ENCODE measurements around the gene FHIT.

The FHIT gene

DNA sequence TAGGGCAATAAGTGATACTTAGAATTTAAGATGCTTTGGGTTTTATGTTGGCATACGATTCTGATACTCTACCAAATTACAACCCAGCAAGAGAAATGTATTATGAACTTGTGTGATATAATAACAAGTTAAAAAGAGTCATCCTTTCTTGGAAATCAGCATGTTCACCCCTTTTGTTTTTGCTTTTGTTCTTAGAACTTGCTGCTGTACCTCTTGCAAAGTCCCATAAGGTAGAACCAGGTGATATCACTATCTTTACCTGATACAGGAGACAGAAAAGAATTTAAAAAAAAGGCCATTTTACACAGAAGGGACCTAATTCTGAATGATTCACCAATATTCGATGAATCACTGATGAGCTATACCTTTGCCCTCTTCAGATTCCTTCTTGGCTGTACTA, 810.4 kb downstream of the FHIT start:
- no peak for DNase-seq

DNA sequence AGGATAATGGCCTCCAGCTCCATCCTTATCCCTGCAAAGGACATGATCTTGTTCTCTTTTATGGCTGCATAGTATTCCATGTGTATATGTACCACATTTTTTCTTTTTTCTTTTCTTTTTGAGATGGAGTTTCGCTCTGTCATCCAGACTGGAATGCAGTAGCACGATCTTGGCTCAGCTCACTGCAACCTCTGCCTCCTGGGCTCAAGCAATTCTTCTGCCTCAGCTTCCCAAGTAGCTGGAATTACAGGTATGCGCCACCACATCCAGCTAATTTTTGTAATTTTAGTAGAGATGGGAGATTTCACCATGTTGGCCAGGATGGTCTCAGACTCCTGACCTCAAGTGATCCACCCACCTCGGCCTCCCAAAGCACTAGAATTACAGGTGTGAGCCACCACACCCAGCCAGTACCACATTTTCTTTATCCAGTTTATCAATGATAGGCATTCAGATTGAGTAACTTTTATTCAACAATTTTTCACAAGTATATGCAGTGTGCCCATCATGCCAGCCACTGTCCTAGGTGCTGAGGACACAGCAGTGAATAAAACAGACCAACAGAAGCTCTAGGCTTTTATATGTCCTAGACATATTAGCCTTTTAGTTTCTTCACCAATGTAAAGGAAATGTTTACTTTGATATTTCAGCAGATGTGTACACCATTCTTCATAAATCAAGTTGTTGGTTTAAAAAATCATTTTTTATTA, 815.2 kb downstream of the FHIT start:
- DNase-seq, result no peak

DNA sequence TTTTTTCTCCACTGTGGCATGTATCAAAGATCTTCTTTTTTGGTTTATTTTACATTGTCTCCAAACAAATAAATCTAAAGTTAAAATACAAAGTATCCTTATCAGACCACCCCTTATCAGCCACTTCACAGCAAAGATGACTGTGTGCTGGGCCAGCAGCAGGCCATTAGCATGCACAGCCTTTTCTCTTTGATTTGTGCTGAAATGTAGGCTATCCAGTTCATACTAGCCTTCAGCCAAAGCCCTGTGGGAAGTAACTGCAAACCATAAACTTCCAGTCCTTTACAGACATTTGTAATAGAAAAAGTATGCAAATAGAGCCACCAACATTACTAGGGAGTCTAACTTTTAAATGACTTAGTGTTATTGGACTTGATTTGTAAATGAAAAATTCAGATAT, 816.3 kb downstream of the FHIT start:
- DNase-seq, result no peak

DNA sequence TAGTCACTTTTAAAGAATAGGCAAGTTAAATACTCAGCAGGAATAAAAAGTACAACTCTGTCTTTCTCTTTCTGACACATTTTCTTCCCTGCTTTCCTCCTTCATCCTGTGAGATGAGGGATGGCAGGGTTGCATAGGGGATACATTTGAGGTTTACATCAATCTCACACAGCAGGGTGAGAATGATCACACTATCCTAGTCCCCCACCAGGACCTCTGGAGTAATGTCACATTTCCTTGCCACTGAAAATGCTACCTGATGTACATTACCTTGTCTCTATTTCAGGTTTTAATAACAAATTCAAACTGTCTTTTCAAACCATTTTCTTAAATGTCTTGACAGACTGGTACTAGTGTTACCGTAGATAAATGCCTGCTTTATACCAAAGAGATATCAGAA, 816.9 kb downstream of the FHIT start:
- no peak for DNase-seq

DNA sequence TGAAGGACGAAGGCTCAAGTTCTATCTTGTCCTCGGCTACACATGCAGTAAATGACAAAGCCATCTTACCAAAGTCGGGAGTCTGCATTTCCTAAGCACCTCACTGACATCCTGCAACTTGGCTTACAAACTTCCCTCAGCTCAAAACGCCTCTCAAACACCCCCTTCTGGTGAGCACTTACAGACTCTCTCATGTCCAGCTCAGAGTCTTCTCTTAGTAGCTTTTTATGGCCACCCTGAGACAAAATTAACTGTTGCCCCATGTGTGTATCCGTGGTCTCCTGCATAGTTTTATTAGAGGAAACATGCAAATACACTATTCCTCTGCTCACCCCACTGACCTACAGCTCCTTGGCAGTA, 819.7 kb downstream of the FHIT start:
- no peak for DNase-seq

DNA sequence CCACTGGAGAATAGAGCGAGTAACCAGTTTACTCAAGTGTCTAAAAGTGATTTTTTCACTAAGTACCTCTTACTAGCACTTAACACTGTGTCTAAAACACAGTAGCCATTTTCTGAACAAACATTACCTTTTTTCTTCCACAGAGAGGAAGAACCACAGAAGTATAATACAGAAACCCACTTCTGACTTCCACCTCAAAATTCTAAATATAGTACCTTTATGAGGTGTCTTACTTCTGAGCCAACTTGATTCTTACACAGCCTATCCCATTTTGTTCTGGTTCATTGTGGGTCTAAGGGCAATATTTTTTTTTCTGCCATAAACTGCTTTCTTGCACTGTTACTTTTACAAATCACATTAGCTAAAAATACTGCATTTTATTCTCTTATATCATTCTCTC, 821.0 kb downstream of the FHIT start:
- no peak for DNase-seq

DNA sequence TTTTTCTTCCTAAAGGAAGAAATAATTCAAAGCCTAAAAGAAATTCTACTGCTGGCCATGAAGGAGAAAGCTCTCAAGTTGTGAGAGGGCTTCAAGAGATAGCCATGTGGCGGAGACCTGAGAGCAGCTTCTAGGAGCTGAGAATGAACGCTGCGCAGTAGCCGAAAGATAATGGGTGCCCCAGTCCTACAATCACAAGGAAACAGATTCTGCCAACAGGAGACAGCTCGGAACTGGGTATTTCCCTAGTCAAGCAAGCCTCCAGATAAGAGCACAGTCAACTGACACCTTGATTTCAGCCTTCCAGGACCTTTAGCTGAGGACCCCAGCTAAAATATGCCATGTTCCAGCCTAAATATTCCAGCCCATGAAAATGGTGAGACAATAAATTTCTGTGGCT, 824.1 kb downstream of the FHIT start:
- DNase-seq, result no peak

DNA sequence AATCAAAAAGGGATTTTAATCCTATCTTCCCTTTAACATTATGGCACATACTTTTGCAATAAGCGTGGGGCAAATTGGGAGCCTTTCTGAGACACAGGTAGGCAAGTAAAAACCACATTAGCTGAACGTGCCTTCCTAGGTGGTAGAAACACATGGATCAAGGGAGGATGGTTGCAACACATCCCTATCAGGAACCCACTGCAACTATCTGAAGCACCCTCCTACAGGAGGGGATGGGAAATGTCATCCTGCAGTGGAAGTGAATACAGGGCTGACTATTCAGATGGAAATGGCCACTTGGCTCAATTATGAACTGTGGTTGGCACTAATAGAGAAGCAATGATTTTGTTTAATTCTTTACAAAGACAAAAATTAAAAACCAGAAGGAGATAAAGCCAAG, 826.3 kb downstream of the FHIT start:
- DNase-seq, result no peak

DNA sequence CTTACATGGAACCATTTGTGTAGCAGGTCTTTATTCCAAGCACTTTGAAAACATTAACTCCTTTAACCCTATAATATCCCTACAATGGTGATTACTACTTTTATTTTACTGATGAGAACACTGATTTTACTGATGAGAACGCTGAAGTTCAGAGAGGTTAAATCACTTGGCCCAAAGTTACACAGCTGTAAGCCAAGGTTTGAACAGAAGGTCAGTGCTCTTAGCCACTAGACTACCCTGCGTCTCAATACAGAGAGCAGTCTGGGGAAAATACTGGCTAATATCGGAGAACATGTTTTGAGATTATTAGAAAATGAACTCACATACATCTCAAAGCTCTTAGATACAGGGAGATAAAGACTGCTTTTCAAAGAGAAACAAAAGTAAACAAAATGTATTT, 827.2 kb downstream of the FHIT start:
- DNase-seq, result no peak

DNA sequence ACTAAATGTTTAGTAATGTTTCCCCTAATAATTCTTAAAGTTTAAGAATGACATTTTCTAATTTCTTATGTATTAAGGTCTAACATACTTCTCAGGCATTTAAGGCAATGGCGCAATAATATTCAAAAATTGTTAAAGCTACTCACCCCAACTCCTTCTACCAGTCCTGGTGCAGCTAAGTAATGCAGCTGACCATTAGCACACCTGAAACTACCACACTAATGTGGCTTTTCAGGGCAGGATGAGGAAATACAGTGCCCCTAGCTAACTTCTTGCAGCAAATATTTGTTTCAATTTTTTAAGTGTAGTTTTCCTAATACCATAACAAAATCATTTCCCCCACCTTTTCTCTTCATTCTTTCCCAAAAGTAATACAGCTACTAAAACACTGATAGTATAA, 827.7 kb downstream of the FHIT start:
- no peak for DNase-seq

DNA sequence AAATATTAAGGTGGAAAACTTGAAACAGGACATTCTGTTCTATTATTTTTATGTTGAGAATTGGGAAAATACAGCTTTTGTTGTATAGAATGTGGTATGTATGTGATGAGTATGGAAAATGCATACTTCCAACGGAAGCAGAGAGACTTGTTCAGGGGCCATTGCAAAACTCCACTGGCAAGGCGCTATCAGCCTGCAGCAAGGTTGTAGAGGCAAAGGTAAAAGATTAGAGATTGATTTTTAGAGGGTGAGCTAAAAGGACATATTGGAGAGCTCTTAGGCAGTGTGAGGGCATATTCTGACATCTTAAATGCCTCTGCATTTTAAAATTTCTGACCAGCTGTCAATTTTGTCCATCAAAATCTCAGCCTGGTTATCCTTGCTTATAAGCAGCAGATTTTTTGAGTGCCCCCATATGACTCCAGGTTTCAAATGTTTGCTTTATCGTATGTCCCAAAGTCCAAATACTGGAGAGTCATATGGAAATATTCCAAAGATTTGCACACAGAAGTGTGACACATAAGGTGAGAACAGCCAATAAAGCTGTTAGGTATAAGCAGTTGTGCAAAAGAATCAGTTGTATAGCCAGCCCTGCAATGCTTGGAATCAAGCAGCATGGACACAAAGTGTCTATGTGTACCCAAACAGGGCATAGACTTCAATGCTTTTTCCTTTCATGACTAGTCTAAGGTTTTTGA, 829.4 kb downstream of the FHIT start:
- no peak for DNase-seq

DNA sequence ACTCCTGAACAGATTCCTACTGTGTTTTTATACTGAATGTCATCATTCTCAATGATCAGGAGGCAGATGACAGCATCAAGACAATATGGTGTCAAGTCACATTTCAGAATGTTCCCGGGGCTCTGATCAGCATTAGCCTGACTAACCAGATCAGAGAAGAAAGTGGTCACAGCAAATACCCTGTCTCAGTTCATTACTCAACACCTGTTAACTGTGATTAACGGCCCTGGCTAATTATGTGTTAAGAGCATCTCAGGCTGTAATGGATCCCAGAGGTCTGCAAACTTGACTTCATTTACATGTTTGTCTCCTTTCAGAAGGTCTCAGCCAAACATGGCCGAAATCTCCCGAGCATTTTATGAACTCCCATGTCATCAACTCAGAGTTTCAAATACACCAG, 833.7 kb downstream of the FHIT start:
- no peak for DNase-seq

DNA sequence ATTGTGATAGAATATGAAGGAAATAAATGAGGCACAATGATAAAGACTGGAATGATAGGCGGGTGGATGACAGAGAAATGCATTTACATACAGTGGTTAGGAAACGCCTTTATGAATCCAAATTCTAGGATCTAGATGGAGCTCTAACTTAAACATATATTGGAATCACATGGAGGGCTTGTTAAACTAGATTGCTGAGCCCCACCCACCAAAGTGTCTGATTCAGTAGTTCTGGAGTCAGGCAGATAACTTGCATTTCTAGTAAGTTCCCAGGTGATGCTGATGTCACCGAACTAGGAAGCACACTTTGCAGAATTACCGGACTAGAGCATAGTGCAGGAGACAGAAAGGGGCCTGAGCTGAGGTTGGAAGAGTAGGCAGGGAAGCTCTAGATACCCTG, 837.2 kb downstream of the FHIT start:
- DNase-seq, result no peak

DNA sequence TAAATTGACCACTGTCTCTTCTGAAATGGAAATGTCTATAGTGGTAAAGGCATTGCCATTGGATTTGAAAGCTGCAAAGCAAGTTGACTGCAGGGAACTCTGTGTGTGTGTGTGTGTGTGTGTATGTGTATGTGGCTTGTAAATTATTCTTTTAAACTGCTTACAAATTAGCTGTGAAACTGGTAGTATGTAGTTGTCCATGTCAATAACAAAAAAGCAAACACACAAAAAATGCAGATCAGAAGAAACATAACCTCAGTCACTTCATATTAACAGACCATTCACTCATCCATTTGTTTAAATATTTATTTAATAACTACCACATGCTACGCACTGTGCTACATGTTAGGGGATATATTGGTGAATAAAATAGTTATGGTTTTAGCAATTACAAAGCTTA, 837.7 kb downstream of the FHIT start:
- DNase-seq, result no peak

DNA sequence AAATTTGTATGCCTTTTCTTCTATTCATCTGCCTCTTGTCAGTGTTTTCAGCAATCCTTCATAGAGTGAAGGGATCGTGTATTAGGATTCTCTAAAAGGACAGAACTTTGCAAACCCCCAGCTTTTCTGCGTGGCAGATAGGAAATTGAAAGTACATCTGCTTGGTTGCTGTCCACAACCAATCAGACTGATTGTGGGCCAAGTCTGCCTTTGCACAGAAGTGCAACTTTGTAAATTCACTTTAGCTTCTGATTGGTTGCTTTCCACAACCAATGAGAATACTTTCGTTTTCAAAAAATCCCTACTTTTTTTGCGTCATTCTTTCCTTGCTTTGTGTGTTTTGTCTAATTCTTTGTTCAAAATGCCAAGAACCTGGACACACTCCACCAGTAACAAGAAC, 847.4 kb downstream of the FHIT start:
- no peak for DNase-seq

DNA sequence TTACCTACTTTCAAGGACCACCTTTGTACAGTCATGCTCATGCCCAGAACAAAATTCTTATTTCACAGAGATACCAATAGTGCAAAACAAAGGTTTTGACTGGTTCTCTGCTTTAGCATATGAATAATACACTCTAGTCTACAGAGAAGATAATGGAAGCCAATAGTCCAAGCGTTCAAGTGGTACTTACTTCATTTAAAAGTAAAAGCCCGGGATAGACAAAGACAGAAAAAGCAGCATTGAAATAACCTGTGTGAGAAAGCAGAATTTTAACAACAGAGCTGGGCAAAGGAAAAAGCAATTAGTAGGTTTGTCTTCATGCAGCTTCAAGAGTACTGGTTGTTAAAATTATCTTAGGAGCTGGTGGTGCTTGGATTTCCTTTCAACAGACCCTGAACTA, 848.3 kb downstream of the FHIT start:
- DNase-seq, result no peak

DNA sequence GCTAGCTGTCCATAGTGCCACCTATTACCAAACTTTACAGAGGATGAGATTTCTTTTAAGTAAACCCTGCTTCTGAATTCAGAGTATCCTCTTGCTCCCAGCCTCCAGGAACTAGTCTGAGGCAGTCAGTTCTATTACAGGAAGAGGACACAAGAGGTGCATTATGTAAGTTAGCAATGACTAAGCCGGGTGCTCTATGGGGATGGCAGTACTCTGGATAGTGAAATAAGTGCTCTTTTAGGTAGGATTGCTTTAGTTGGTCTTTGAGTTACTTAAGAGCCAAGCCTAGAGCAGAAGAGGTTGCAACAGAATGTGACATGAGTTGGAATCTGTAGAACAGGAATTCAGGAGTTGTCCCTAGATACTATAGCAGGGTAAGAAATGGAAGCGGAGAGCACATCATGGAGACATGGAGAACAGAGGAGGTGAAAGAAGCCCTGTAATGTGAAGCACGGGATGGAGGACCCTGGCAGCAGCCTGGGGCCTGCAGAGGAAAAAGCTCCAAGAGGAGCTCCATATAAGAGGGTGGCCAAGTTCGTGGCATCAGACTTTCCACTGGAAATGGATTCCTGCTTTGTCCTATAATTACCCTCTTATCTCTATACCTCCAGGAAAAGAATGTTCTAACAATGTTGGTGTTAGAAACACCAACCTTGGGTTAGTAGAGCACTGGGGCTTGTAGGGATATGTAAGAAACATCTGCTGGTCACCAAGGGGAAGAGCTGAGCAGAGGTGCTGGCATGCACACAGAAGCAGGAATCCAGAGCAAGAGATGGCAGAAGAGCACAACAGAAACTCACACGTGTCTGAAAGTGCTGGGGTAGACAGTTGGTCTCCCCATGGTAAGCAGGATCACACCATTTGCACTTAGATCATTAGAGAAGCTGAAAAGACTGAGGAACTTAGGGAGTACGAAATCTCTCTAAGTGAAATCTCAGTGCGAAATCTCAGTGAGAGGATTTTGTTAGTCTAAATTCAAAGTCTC, 851.1 kb downstream of the FHIT start:
- no peak for DNase-seq

DNA sequence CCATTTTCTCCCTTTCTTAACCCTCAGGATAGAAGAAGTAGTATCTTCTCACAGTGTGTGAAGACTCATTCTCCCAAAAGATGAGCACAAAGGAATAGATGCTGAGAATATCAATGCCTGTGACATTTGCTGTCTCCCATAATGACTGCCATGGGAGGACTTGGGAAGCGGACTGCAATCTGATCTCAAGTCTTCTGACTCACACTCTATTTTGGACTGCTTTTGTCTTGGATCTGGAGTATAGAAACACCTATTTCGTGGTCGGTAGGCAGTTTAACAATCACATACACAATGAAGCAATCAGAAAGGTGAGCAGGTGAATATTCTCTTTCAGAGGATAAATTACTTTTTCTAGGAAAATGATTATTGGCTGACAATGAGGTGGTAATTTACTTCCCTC, 852.0 kb downstream of the FHIT start:
- DNase-seq, result no peak

DNA sequence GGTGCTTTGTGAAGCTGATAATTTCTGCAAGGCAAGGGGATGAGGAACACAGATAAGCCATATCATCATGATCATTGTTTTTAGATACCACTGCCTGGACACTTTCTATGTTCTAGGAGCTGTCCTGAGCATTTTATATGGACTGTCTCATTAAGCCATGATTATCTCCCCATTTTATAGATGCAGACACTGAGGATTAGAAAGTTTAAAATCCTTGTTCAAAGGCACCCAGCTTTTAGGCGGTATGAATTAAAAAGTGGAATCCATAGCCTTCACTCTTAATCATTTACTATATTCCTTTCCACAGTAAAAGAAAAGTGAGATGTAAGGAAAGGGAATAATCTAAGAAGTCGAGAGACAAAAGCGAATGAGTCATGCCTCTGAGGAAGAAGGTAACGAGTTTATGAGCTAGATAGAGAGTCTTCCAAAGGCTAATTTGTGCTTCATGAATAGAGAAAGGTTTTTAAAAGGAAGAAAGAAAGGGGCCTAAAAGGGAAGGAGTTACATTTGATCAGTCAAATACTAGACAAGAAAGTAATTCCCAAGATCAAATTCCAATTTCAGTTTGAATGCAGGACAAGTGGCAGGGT, 856.0 kb downstream of the FHIT start:
- no peak for DNase-seq

DNA sequence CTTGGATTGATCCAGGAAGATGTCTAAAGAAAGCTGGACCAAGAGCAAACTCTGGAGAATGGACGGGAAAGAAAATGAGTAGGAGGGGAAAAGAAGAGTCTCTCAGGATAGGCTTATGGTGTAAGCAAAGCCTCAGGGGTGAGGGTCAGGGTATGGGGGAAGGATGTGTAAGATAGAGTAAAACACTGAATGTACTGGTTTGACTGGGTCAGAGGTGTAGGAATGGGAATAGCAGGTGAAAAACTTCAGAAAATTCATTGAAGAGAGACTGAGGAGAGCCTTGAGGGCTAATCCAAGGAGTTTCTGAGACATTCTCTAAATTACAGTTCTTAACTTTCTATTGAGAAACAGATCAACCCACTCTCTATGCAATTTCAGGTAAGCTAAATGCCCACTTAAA, 857.3 kb downstream of the FHIT start:
- no peak for DNase-seq

DNA sequence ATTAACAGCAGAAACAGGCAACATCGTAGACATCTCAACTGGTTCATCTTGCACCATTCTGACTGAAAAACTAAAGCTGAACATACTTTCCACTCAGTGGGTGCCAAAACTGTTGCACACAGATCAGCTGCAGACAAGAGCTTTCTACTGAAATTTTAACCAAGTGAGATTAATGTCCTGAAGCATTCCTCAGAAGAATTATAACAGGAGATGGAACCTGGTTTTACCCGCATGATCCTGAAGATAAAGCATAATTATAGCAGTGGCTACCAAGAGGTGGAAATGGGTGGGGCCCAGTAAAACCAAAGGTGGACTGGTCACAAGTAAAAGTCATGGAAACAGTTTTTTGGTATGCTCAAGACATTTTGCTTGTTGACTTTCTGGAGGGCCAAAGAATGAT, 858.8 kb downstream of the FHIT start:
- no peak for DNase-seq

DNA sequence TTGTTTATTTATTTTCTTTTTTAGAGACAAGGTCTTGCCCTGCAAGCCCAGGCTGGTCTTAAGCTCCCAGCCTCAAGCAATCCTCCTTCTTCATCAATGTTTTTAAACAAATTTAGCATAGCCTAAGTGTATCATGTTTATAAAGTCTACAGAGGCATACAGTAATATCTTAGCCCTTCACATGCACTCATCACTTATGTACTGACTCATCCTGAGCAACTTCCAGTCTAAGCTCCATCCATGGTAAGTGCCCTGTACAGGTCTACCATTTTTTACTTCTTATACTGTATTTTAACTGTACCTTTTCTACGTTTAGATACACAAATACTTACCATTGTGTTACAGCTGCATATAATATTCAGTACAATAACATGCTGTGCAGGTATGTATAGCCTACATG, 860.0 kb downstream of the FHIT start:
- no peak for DNase-seq

DNA sequence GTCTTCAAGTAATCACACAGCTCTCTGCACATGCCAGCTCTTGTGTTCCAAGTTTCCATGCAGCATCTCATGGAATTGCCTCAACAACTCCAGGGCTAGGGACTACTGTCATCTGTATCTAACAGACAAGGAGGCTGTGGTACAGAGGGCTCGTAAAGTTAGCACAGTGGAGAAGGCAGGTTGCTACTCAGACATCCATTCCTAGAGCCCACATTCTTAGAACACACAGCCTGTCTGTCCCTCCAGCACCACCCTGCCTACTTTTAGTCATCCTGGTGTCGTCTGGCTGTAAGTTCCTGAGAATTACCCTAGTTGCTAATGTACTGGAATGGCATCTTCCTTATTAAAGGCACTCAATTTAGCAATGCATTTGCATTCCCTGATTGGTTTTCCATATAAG, 862.5 kb downstream of the FHIT start:
- no peak for DNase-seq

DNA sequence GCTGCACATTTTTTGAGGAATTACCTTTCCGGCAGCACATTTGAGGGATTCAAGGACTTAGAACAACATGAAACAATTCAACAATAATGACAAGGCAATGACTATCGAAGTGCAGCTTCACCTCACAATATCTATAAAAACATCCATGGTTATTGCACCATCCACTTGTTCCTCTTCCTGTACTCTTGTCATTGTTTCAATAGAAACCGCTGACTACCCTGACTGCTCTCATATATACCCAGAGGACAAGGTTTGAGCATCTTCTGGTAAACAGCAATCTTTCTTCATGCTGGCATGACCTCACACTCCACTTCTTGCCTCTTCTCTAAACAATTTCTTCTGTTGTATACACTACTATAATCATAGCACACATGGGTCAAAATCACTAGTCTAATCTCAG, 864.9 kb downstream of the FHIT start:
- no peak for DNase-seq
